HepG2 (cell line): Measurements from ENCODE around the gene RAPGEF5. TPM values are rescaled to one million over a fixed set of nuclear protein-coding genes. Genes with fewer than 3 reads are reported as not detected.

Experiments
- ATAC-seq: fragments of 200-7000 bp; cut with Tn5 transposase; 3 replicates; pipeline ENCODE4 v1.9.1; 2020; ENCODE audit warnings: mild to moderate bottlenecking, moderate library complexity
- BruUV-seq: library from RNA; stranded (reverse); fragments of 400-500 nt; replicated peaks from 2 replicates; lab custom pipeline; 2021; lab: Mats Ljungman, UMichigan
- CTCF ChIA-PET: fragments of 300-600 bp; formaldehyde crosslinking; extraction: SDS; loops from one replicate; lab custom pipeline; 2021; ENCODE audit warnings: low total read pairs, inconsistent platforms, low intra/inter-chr PET ratio; lab: Yijun Ruan, JAX
- POLR2A ChIA-PET: fragments of 350-600 bp; sonication (Branson Sonifier 250); formaldehyde crosslinking; loops from one replicate; lab custom pipeline; 2020; ENCODE audit warnings: antibody characterized with exemption, inconsistent platforms; lab: Yijun Ruan, JAX
- DNase-seq: peaks from one replicate; pipeline ENCODE4 v3.0.0-alpha.2; 2015; ENCODE audit warnings: low spot score
- FAIRE-seq: peaks from 3 replicates; lab custom pipeline; 2011; peaks lifted over from hg19 to GRCh38; lab: Jason Lieb, UNC
- H2AFZ ChIP-seq: one replicate; pipeline ENCODE4 v1.6.1; 2011; ENCODE audit warnings: low read length, inconsistent platforms
- H3K27ac ChIP-seq: fragments of 300-600 bp; 3 replicates; pipeline ENCODE4 v1.8.0; 2011; ENCODE audit warnings: mixed run types, mild to moderate bottlenecking, mixed read lengths, low read length, inconsistent platforms; ENCODE audit not compliant: insufficient read depth; ENCODE audit errors: extremely low read length
- H3K27me3 ChIP-seq, 2 experiments: fragments of 200-600 bp in 1 of 2; 2 replicates in 1 of 2; 3 replicates in 1 of 2; pipeline versions ENCODE4 v1.6.0 to v1.8.0; 2011; ENCODE audit warnings: low read length in 2 of 2, mild to moderate bottlenecking in 2 of 2, moderate library complexity in 2 of 2, inconsistent platforms in 1 of 2; ENCODE audit not compliant: insufficient read depth in 2 of 2, control insufficient read depth in 1 of 2
- H3K36me3 ChIP-seq, 2 experiments: fragments of 200-600 bp in 1 of 2; replicated peaks in 1 of 2; 2 replicates in 1 of 2; 3 replicates in 1 of 2; pipeline versions ENCODE4 v1.5.1 to v1.8.0; 2011; ENCODE audit warnings: low read length in 2 of 2, inconsistent platforms in 1 of 2; ENCODE audit not compliant: insufficient read depth in 2 of 2, control insufficient read depth in 1 of 2
- H3K4me1 ChIP-seq: 2 replicates; pipeline ENCODE4 v1.5.1; 2012; ENCODE audit warnings: low read length, inconsistent platforms; ENCODE audit not compliant: insufficient read depth
- H3K4me2 ChIP-seq: 2 replicates; pipeline ENCODE4 v1.6.0; 2011; ENCODE audit warnings: low read depth, low read length, inconsistent platforms
- H3K4me3 ChIP-seq, 3 experiments: fragments of 200-600 bp in 1 of 3; sonication (generic), shearing (Covaris generic) in 1 of 3; replicated peaks in 1 of 3; 2 replicates each; pipeline ENCODE4 v1.5.1; 2011 to 2016; ENCODE audit warnings: low read length in 3 of 3, inconsistent platforms in 2 of 3, low read depth in 2 of 3, mild to moderate bottlenecking in 2 of 3, control low read depth in 1 of 3, mixed read lengths in 1 of 3; ENCODE audit not compliant: insufficient read depth in 1 of 3
- H3K79me2 ChIP-seq: one replicate; pipeline ENCODE4 v1.6.1; 2011; ENCODE audit warnings: low read length, inconsistent platforms; ENCODE audit not compliant: insufficient read depth
- H3K9ac ChIP-seq: 2 replicates; pipeline ENCODE4 v1.6.0; 2011; ENCODE audit warnings: mild to moderate bottlenecking, low read depth, low read length, inconsistent platforms; ENCODE audit not compliant: insufficient read depth
- H3K9me3 ChIP-seq: 2 replicates; pipeline ENCODE4 v1.5.1; 2012; ENCODE audit warnings: mild to moderate bottlenecking, low read length
- H4K20me1 ChIP-seq: 2 replicates; pipeline ENCODE4 v1.6.0; 2011; ENCODE audit warnings: inconsistent platforms, mild to moderate bottlenecking, low read length, moderate library complexity; ENCODE audit not compliant: insufficient read depth
- AKNA ChIP-seq: sonication (generic); formaldehyde crosslinking; IDR thresholded peaks from 2 replicates; pipeline ENCODE4 v1.4.0; 2020; ENCODE audit warnings: missing genetic modification reagents, borderline replicate concordance
- ATAD3A ChIP-seq: sonication (generic); formaldehyde crosslinking; IDR thresholded peaks from 2 replicates; pipeline ENCODE4 v1.4.0; 2020; ENCODE audit warnings: missing genetic modification reagents
- FOSL2 ChIP-seq: sonication (generic); formaldehyde crosslinking; IDR thresholded peaks from 2 replicates; pipeline ENCODE4 v1.4.0; 2020; ENCODE audit warnings: missing genetic modification reagents
- MLXIP ChIP-seq: sonication (generic); formaldehyde crosslinking; IDR thresholded peaks from 2 replicates; pipeline ENCODE4 v1.9.0; 2021; ENCODE audit warnings: missing genetic modification reagents, borderline replicate concordance
- RCOR2 ChIP-seq: IDR thresholded peaks from 2 replicates; pipeline ENCODE4 v1.6.1; 2016; ENCODE audit warnings: missing biosample characterization, missing genetic modification reagents
- SOX13 ChIP-seq, 3 experiments: fragments of 450-650 bp in 1 of 3; sonication (generic) in 1 of 3; formaldehyde crosslinking in 1 of 3; IDR thresholded peaks in 2 of 3; conservative IDR thresholded peaks in 1 of 3; 2 replicates each; pipeline versions ENCODE4 v1.5.0 to v1.6.1; 2016 to 2020; ENCODE audit warnings: antibody characterized with exemption in 1 of 3, mild to moderate bottlenecking in 1 of 3, missing compliant biosample characterization in 1 of 3, missing genetic modification reagents in 1 of 3, moderate library complexity in 1 of 3
- TCF7 ChIP-seq: sonication (generic); IDR thresholded peaks from 2 replicates; pipeline ENCODE4 v1.6.1; 2016; ENCODE audit warnings: antibody characterized with exemption, low read depth
- ZBTB42 ChIP-seq: sonication (generic); formaldehyde crosslinking; IDR thresholded peaks from 2 replicates; pipeline ENCODE4 v1.5.0; 2020; ENCODE audit warnings: mild to moderate bottlenecking, missing genetic modification reagents
- ZBTB46 ChIP-seq: sonication (generic); formaldehyde crosslinking; IDR thresholded peaks from 2 replicates; pipeline ENCODE4 v1.4.0; 2020; ENCODE audit warnings: mild to moderate bottlenecking, missing genetic modification reagents, borderline replicate concordance
- ZBTB7B ChIP-seq: sonication (generic); formaldehyde crosslinking; IDR thresholded peaks from 2 replicates; pipeline ENCODE4 v1.4.0; 2020; ENCODE audit warnings: missing genetic modification reagents
- ZNF251 ChIP-seq: sonication (generic); formaldehyde crosslinking; IDR thresholded peaks from 2 replicates; pipeline ENCODE4 v1.9.0; 2021; ENCODE audit warnings: mild to moderate bottlenecking, missing genetic modification reagents
- ZNF501 ChIP-seq: sonication (generic); formaldehyde crosslinking; IDR thresholded peaks from 2 replicates; pipeline ENCODE4 v1.5.1; 2020; ENCODE audit warnings: mild to moderate bottlenecking, moderate library complexity, missing genetic modification reagents
- ZNF547 ChIP-seq: sonication (generic); formaldehyde crosslinking; IDR thresholded peaks from 2 replicates; pipeline ENCODE4 v1.5.1; 2020; ENCODE audit warnings: mild to moderate bottlenecking, missing genetic modification reagents
- ZNF563 ChIP-seq: sonication (generic); formaldehyde crosslinking; IDR thresholded peaks from 2 replicates; pipeline ENCODE4 v1.8.0; 2022; ENCODE audit warnings: mild to moderate bottlenecking, moderate library complexity, missing genetic modification reagents
- ZNF777 ChIP-seq: sonication (generic); formaldehyde crosslinking; IDR thresholded peaks from 2 replicates; pipeline ENCODE4 v1.4.0; 2020; ENCODE audit warnings: missing genetic modification reagents
- ZNF83 ChIP-seq: sonication (generic); formaldehyde crosslinking; IDR thresholded peaks from 2 replicates; pipeline ENCODE4 v1.4.0; 2020; ENCODE audit warnings: missing genetic modification reagents, mild to moderate bottlenecking, borderline replicate concordance
- WGBS: methylation state at CpG from one replicate; pipeline ENCODE4 v1.1.6; 2017; ENCODE audit warnings: low lambda C conversion rate; 5-methylcytosine and 5-hydroxymethylcytosine counted together
- in situ Hi-C: cut with HindIII; loops from 2 replicates; pipeline ENCODE4 v1.10.0; 2017; ENCODE audit warnings: low pct_unique_long_range_greater_than_20kb; ENCODE audit not compliant: extremely low pct_ligation_motif_present
- intact Hi-C: fragments of 100-400 bp; cut with micrococcal nuclease; formaldehyde crosslinking; loops from one replicate; pipeline ENCODE4 v1.10.0; 2022; ENCODE audit not compliant: unreplicated experiment
- polyA plus RNA-seq, 8 experiments: library from polyadenylated mRNA; depleted of rRNA in 3 of 8; stranded (reverse) in 7 of 8; unstranded in 1 of 8; fragments of >200 nt; fragmentation: Illumina TruSeq in 4 of 8; extraction: Trizol in 4 of 8; gene quantifications; 2 replicates each; pipeline versions ENCODE4 v1.2.1 to v1.2.3, GENCODE V29; 2011 to 2016; ENCODE audit warnings: low read depth in 4 of 8, missing spikeins in 1 of 8, mixed read lengths in 1 of 8; ENCODE audit not compliant: insufficient read depth in 1 of 8
- total RNA-seq, 5 experiments: library from RNA; depleted of rRNA; stranded (reverse); fragments of >200 nt; fragmentation: Illumina TruSeq; extraction: Trizol; gene quantifications; 2 replicates each; pipeline ENCODE4 v1.2.3, GENCODE V29; 2016; ENCODE audit warnings: low read depth in 1 of 5

RAPGEF5 gene
- total and polyA plus RNA-seq, 2 of the 13 experiments (the other 11 are each of a cell fraction or from before 2014, with no cell fraction given), result 17.1 to 23.4 TPM

GRCh38 chr7:22281481-22281880 is 75.5 kb downstream of the RAPGEF5 start:
- peaks cover 17% of the 10 kb centered on the region for H4K20me1 ChIP-seq
- H3K27me3 ChIP-seq, result no peaks in the 10 kb centered on the region
- peaks cover 3% of the 10 kb centered on the region for H3K79me2 ChIP-seq
- H3K4me1 ChIP-seq, result no peaks in the 10 kb centered on the region
- in situ Hi-C loops (no loop called here), intact Hi-C loops (no loop called here)
- POLR2A ChIA-PET, result no interaction called here
- no peak overlapping the region for H3K4me3 ChIP-seq
- H3K36me3 ChIP-seq, result peaks cover 4 to 24% of the 10 kb centered on the region in 2 experiments; a peak in 4 of 5 replicates
- no TSS peak for BruUV-seq
- H3K4me2 ChIP-seq, result no peak overlapping the region
- WGBS, result 93% methylated on average over 2 of the region's 2 CpGs
- no peak for FAIRE-seq
- DNase-seq, result no peak
- H3K9me3 ChIP-seq, result no peaks in the 10 kb centered on the region
- H3K9ac ChIP-seq, result no peak overlapping the region
- CTCF ChIA-PET, result no interaction called here
- no peak for ATAC-seq
- H2AFZ ChIP-seq, result no peak overlapping the region
- no peak overlapping the region for H3K27ac ChIP-seq
- TF ChIP-seq ZBTB7B (CRISPR knock-in tag) (no peak), ATAD3A (CRISPR knock-in tag) (no peak), ZBTB42 (no peak), TCF7 (no peak), ZNF251 (CRISPR knock-in tag) (no peak), MLXIP (CRISPR knock-in tag) (no peak), SOX13 (IDR thresholded peaks at IDR 0.05) (no peak), SOX13 (CRISPR knock-in tag; conservative IDR thresholded peaks at IDR 0.05 in 1 of 2, IDR thresholded peaks at IDR 0.05 in 1 of 2) (no peak), FOSL2 (CRISPR knock-in tag) (no peak), ZBTB46 (no peak), ZNF83 (CRISPR knock-in tag) (no peak), ZNF563 (CRISPR knock-in tag) (no peak), AKNA (CRISPR knock-in tag) (no peak), ZNF777 (CRISPR knock-in tag) (no peak), ZNF501 (no peak), RCOR2 (CRISPR knock-in tag) (no peak), ZNF547 (no peak)
